Activated CD8-positive, alpha-beta memory T cell treated with anti-CD3 and anti-CD28 coated beads, Interleukin-2, amount 50 U/mL, for 1 hour (primary cell): ENCODE data around the gene USP24.

Experiments used
- DNase-seq: peaks from one replicate; pipeline ENCODE4 v3.0.0-alpha.2; 2020; ENCODE audit errors: extremely low read depth

USP24 gene

DNA sequence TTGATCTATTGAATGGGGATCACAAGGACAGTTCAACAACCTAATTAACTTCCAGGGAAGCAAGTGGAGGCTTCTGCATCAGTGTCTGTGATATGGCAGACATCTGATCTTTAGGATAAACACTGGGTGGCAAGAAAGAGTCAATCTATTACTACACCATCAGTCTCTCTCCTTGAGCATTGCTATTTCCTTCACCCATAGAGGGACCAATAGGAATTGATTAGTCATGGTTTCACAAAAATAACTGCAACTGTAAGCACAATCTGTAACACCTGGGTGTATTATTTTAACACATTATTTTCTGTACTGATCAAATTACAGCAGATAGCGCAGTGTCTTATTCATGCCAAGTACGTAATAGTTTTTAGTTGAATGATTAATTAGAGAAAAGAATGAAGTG, 50.3 kb downstream of the USP24 start:
- no peak for DNase-seq

DNA sequence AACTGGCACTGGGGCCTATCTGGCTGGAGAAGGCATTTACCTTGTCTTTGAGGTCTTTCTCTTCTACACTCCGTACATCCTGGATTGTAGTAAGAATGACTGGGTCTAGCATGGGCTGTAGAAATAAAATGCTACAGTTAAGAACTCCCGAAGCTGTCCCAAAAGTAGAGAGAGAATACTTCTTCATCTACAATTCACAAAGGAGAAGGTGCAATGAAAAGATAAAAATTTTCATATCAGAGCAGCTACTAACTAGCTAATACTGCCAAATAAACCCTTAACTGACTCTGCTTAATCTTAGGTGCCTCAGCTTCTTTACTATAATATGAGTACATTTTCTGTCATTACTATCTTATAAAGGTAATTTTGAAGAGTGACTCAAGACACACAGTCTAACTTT, 55.6 kb downstream of the USP24 start:
- DNase-seq = no peak

DNA sequence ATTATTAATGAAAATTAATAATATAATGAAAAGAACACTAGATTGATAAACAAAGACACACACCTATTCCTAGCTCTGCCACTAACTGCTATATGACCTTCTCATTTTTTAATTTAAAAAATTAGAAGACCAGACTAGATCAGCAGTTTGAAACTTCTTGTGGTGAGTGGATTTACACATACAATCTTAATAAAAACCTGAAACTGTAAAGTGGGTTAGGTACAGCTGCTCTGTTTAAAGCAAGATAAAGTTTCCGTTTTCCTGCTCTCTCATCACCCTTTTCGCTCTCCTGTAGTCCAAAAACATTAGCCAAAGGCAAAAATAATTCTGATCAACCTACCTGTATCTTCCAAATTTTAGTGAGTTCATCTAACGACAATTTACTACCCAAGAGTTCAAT, 58.6 kb downstream of the USP24 start:
- DNase-seq = no peak

GRCh38 chr1:55156093-55156492, 59.1 kb downstream of the USP24 start:
- no peak for DNase-seq

DNA sequence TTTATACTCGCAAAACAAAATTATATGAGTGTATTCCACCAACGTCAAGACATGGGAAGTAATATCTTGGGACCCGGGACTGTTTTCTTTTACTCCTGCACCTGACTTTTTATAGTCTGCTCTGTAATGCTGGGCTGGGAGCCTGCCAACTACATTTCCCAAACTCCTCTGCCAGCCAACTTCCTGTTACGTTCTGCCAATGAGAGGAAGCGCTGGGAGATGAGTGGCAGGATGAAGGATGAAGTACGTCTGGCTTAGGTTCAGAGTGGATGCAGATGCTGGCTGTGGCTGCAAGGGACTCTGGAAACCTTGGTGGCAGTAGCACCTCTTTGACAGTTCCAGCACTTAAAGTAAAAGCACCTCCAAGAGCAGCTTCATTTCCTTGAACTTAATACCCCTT, 59.6 kb downstream of the USP24 start:
- DNase-seq = no peak

GRCh38 chr1:55154616-55155015, 60.5 kb downstream of the USP24 start:
- DNase-seq = no peak

- no peak for DNase-seq
Observed at GRCh38 chr1:55153031-55153430, 62.1 kb downstream of the USP24 start.

GRCh38 chr1:55150880-55151588, 64.1 kb downstream of the USP24 start:
- no peak for DNase-seq

DNA sequence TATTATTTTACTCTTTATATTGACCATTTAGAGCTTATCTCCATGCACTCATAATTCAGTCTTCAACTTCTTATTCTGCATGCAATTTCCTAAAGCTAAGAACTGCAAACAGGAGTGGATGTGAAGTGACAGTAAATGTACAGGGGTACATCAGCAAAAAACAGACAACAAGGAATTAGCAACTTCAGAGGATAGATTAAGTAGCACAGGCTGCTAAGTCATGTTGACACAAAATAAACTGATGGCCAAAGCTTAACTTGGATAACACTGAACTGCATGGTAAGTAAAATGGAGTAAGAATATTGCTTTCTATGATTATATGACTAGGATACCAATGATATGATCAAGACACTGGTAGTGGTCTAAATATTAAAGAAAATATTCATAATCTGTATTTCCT, 66.5 kb downstream of the USP24 start:
- no peak for DNase-seq

- DNase-seq = no peak
Observed at GRCh38 chr1:55147524-55147923, 67.6 kb downstream of the USP24 start.

DNA sequence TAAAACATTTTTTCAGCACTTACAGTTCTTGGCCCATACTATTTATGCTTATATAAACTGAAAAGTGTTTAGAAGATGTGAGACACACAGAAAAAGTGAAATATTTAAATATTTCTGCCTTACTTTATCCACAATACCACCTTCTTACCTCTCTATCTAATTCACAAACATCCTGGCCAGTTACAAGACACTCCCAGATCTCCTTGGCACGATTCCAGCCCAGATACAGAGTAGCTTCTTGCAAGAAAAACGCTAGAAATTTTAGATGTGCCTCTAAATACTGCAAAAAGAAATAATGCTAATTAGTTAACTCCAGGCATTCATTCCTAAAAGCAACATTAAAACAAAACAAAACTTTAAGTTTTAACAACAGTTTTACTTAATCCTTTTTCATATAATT, 68.4 kb downstream of the USP24 start:
- no peak for DNase-seq

GRCh38 chr1:55144886-55145285, 70.3 kb downstream of the USP24 start:
- DNase-seq = no peak

- no peak for DNase-seq
Observed at GRCh38 chr1:55143684-55144083, 71.5 kb downstream of the USP24 start.

GRCh38 chr1:55141295-55141893, 73.8 kb downstream of the USP24 start:
- no peak for DNase-seq

DNA sequence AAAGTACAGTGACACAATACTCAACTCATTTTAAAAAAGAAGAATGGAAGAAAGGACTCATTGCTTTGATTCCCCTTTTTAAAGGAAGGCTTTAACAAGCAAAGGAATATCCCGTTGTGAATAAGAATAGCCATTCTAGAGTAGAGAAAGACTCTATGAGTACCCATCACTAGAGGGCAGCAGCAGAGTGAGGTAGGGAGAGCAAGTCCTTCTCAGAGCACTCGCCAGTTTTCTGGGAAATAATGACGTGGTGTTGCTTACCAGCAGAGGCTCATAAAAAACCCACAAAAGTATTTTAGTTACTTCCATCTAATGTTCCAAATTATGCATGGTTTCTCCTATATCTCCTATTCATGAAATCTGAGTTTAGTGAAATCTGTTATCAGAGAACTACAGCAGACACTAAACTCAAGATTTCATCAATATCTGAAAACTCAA, 74.6 kb downstream of the USP24 start:
- peak; percentile 54 for DNase-seq

- DNase-seq = no peak
Observed at GRCh38 chr1:55140137-55140536, 75.0 kb downstream of the USP24 start.

DNA sequence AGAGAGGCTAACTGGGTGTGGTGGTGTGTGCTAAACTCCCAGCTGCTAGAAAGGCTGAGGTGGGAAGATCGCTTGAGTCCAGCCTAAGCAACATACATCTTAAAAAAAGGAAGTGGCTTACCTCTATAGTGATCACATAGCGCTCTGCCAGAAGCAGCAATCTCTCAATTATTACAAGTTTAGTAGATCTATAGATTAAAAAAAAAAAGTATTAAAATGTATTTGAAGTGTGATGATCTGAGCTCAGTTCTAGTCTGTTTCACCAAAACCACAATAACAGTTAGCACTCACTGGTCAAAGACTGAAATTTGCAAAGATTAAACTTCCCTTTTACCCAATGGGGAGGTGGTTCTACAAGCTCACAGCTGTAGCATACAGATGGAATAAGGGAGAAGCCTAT, 76.3 kb downstream of the USP24 start:
- DNase-seq = no peak

- DNase-seq = no peak
Observed at GRCh38 chr1:55134152-55134808, 80.9 kb downstream of the USP24 start.

DNA sequence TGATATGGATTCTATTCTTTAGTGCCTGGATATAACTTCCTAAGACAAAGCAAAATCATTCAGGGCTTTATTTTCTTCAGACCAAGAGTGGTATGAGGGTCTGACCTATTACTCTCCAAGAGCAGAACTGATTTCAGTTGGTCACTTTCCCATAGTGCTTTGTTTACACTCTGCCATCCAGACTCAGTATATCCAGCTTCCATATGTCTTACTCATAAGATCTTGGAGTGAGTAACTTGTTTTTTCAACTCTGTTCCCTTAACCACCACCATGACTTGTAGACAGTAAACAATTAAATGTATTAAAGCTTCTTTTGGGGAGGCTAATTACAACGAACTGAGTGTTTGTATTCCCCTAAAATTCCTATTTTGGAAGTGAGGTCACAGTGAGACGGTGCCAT, 83.4 kb downstream of the USP24 start:
- DNase-seq = no peak

DNA sequence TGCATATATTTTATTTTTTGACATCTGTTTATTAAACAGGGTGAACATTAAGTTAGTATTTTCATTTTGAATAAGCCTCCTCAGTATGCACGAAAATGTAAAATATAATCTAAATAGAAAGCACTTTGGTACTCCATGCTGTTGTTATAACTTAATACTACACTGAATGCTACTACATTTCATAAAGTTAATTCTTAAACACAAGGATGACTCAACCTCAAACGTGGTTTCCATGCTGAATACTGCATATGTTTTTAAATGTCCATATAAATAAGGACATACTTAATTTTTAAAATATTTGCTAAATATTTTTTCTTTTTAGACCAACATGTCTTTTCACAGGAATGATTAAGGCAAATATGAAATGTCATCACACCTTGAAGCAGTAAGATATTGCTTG, 83.9 kb downstream of the USP24 start:
- no peak for DNase-seq

DNA sequence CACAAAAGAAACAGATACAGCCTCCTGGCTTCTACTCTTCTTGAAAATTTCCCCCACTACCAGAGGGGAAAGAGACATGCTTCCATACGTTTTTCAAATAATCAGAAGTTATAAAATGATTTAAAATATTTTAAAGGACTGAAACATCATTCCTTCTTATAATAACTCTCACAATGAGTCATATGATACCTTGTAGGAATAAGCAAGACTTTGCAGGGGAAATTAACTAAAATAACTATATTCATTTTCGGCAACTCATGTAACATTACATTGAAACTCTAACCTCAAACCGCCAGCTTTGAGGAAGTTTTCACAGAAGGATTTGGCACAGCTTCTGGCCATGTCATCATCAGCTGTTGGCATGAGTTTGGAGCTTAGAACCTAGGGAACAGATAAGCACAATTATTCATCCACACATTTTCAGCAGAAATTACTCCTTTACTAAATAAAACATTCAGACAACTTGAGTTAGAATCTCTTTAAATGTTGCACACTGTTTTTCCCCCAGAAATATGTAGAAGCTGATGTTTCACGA, 85.9 kb downstream of the USP24 start:
- DNase-seq = no peak

DNA sequence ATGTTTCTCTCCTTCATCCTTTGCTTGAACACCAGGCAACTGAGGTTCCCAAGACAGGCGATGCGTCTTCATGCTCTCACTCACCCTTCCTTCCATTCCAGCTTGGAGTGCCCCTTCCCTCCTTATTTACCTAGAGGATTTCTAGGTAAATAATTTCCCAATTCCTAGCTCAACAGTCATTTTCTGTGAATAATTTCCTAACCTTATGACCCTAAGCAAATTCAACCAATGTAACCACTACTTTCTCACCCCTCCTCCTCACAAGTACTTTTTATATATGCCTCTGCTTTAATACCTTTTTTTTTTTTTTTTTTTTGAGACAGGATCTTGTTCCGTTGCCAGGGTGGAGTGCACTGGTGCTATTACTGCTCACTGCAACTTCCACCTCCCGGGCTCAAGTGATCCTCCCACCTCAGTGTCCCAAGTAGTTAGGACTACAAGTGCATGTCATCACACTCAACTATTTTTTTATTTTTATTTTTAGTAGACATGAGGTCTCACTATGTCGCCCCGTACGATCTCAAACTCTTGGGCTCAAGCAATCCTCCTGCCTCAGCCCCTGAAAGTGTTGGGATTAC, 86.7 kb downstream of the USP24 start:
- DNase-seq = no peak
